ENCODE measurements around the gene LDAH. TPM values are rescaled to one million over a fixed set of nuclear protein-coding genes. Genes with fewer than 3 reads are reported as not detected.

LDAH gene
- total RNA-seq, 1 donor, result 25.0 TPM

- TF ChIP-seq, protein P1, sequence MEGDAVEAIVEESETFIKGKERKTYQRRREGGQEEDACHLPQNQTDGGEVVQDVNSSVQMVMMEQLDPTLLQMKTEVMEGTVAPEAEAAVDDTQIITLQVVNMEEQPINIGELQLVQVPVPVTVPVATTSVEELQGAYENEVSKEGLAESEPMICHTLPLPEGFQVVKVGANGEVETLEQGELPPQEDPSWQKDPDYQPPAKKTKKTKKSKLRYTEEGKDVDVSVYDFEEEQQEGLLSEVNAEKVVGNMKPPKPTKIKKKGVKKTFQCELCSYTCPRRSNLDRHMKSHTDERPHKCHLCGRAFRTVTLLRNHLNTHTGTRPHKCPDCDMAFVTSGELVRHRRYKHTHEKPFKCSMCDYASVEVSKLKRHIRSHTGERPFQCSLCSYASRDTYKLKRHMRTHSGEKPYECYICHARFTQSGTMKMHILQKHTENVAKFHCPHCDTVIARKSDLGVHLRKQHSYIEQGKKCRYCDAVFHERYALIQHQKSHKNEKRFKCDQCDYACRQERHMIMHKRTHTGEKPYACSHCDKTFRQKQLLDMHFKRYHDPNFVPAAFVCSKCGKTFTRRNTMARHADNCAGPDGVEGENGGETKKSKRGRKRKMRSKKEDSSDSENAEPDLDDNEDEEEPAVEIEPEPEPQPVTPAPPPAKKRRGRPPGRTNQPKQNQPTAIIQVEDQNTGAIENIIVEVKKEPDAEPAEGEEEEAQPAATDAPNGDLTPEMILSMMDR (IDR thresholded peaks at IDR 0.05; ENCODE audit: insufficient read depth, low read depth, low read length), result no peak
- DNase-seq (ENCODE audit: low read depth), result no peak
Measured at GRCh38 chr2:20673686-20674308, 149.1 kb downstream of the LDAH start.

GRCh38 chr2:20672201-20672951, 150.5 kb downstream of the LDAH start:
- TF ChIP-seq, protein P1 (IDR thresholded peaks at IDR 0.05; ENCODE audit: insufficient read depth, low read depth, low read length), result no peak
- DNase-seq (ENCODE audit: low read depth), result no peak
- H3K4me3 ChIP-seq (ENCODE audit: low read depth, low read length), result no peak overlapping the region

More at GRCh38 chr2:20673686-20674308, 149.1 kb downstream of the LDAH start:
- no peak overlapping the region for H3K4me3 ChIP-seq (ENCODE audit: low read depth, low read length)

DNA sequence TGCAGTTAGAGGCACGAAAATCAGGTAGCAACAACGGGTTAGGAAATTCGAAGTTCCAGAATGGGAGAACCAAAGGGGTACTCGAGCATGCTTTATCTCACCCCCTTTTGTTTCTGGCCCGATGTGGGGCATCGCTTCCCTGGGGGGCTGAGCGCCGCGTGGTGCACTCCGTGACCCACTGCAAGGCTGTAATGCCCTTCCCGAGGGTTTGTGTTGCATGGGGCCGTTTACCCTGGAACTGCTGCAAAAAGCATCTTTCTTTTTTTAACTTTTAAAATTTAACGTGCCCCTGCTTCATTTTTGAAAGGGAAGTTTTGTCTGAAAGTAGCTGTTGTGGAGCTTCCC, 151.2 kb downstream of the LDAH start:
- TF ChIP-seq, protein P1 (IDR thresholded peaks at IDR 0.05; ENCODE audit: insufficient read depth, low read depth, low read length), result no peak
- no peak for DNase-seq (ENCODE audit: low read depth)
- no peak overlapping the region for H3K4me3 ChIP-seq (ENCODE audit: low read depth, low read length)

DNA sequence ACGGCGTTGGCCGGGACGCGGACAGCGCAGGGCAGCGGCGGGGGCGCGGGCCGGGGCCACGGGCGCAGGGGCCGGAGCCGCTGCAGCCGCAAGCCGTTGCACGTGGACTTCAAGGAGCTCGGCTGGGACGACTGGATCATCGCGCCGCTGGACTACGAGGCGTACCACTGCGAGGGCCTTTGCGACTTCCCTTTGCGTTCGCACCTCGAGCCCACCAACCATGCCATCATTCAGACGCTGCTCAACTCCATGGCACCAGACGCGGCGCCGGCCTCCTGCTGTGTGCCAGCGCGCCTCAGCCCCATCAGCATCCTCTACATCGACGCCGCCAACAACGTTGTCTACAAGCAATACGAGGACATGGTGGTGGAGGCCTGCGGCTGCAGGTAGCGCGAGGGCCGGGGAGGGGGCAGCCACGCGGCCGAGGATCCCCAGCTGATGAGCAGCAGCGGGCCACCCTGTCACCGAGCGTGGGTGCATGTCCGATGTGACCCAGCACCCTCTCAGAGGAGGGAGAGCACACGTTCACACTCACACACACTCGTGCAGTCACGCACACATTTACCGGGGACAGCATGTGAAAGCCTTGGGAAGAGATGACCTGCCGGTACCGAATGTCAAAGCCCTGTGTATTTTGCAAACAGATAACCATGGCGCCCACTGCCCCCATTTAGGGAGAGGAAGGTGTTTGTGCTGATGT, 151.7 kb downstream of the LDAH start:
- DNase-seq (ENCODE audit: low read depth), result no peak
- TF ChIP-seq, protein P1 (IDR thresholded peaks at IDR 0.05; ENCODE audit: insufficient read depth, low read depth, low read length), result no peak
- H3K4me3 ChIP-seq (ENCODE audit: low read depth, low read length), result no peak overlapping the region

GRCh38 chr2:20670315-20671035, 152.4 kb downstream of the LDAH start:
- TF ChIP-seq, protein P1 (IDR thresholded peaks at IDR 0.05; ENCODE audit: insufficient read depth, low read depth, low read length), result no peak
- H3K4me3 ChIP-seq (ENCODE audit: low read depth, low read length), result no peak overlapping the region
- no peak for DNase-seq (ENCODE audit: low read depth)

GRCh38 chr2:20669562-20670314, 153.2 kb downstream of the LDAH start:
- TF ChIP-seq, protein P1 (IDR thresholded peaks at IDR 0.05; ENCODE audit: insufficient read depth, low read depth, low read length), result no peak
- no peak for DNase-seq (ENCODE audit: low read depth)
- no peak overlapping the region for H3K4me3 ChIP-seq (ENCODE audit: low read depth, low read length)

Measured in fibroblast of villous mesenchyme (primary cell).